Bone marrow (tissue), 2 donors: ENCODE results near the gene GATA3.
"Not testable (repeated sequence)": the region's sequence is repeated elsewhere in the genome, so short reads cannot be mapped to it uniquely, and the experiment has no call there.

Experiments
- DNase-seq, 2 donors: peaks; one replicate each; lab custom pipeline; 2025; lab: John Stamatoyannopoulos, UW

GATA3 gene

GRCh38 chr10:8054494-8055407 is at the start of gene GATA3:
Gene GATA3 (plus strand): TSS chr10:8054688. CDS start chr10:8055656, 968 bp downstream.
- DNase-seq, result no peak

- no peak for DNase-seq
Observed at GRCh38 chr10:8006274-8006999, 48.1 kb upstream of the GATA3 start.

GRCh38 chr10:8009031-8009430 is 45.5 kb upstream of the GATA3 start:
- no peak for DNase-seq

- DNase-seq, result no peak
Observed at GRCh38 chr10:8013006-8013405, 41.5 kb upstream of the GATA3 start.

- no peak for DNase-seq
Observed at GRCh38 chr10:8013619-8014018, 40.9 kb upstream of the GATA3 start.

- DNase-seq, result no peak
Observed at GRCh38 chr10:8014649-8015048, 39.8 kb upstream of the GATA3 start.

- DNase-seq, result no peak
Observed at GRCh38 chr10:8017277-8017676, 37.2 kb upstream of the GATA3 start.

GRCh38 chr10:8023321-8023720 is 31.2 kb upstream of the GATA3 start:
- no peak for DNase-seq

- no peak for DNase-seq
Observed at GRCh38 chr10:8023851-8024250, 30.6 kb upstream of the GATA3 start.

- DNase-seq, result no peak
Observed at GRCh38 chr10:8026349-8027259, 27.9 kb upstream of the GATA3 start.

GRCh38 chr10:8031211-8031610 is 23.3 kb upstream of the GATA3 start:
- DNase-seq, result not testable (repeated sequence)

- no peak for DNase-seq
Observed at GRCh38 chr10:8032558-8032957, 21.9 kb upstream of the GATA3 start.

GRCh38 chr10:8033812-8034465 is 20.5 kb upstream of the GATA3 start:
- DNase-seq, result no peak

- DNase-seq, result no peak
Observed at GRCh38 chr10:8034466-8035005, 20.0 kb upstream of the GATA3 start.

- DNase-seq, result no peak
Observed at GRCh38 chr10:8035006-8035640, 19.4 kb upstream of the GATA3 start.

- DNase-seq, result no peak
Observed at GRCh38 chr10:8035641-8036470, 18.6 kb upstream of the GATA3 start.

GRCh38 chr10:8036506-8037198 is 17.8 kb upstream of the GATA3 start:
- DNase-seq, result no peak

- no peak for DNase-seq
Observed at GRCh38 chr10:8037199-8037801, 17.2 kb upstream of the GATA3 start.
